ENCODE results near the gene DGKZ. TPM values are rescaled to one million over a fixed set of nuclear protein-coding genes. Genes with fewer than 3 reads are reported as not detected.

DGKZ gene
- total and polyA plus RNA-seq, 2 experiments from 2014 or later, result 45.1 to 170 TPM

GRCh38 chr11:46429717-46430116 lies 82.5 kb downstream of the DGKZ start:
- peaks cover 2% of the 10 kb centered on the region for H3K27me3 Mint-ChIP-seq (ENCODE audit: insufficient read depth, low read depth, poor library complexity)
- H3K4me3 ChIP-seq, result no peak overlapping the region
- H3K4me3 Mint-ChIP-seq, result no peak overlapping the region

More at GRCh38 chr11:46429717-46430116, 82.5 kb downstream of the DGKZ start:
- H3K9me3 Mint-ChIP-seq, result no peaks in the 10 kb centered on the region; the same call in 2 of the 3 replicates
- Histone ChIP-seq H3K36me3 (ENCODE audit: insufficient read depth) (no peaks in the 10 kb centered on the region), H4K20me1 (replicated peaks; ENCODE audit: insufficient read depth) (no peaks in the 10 kb centered on the region; the same call in 1 of the 2 replicates), H3K4me1 (ENCODE audit: insufficient read depth) (peaks cover 15% of the 10 kb centered on the region), H3K79me2 (replicated peaks; ENCODE audit: insufficient read depth) (no peaks in the 10 kb centered on the region), H3F3A (replicated peaks; ENCODE audit: low read depth) (peaks cover 4% of the 10 kb centered on the region; the same call in 1 of the 2 replicates), H2AFZ (no peak overlapping the region), H3K27ac (ENCODE audit: low read depth) (0 out of 2 replicates have a peak overlapping the region, but pooled peaks have one; percentile 11), H3K9me2 (ENCODE audit: insufficient read depth) (no peaks in the 10 kb centered on the region; the same call in 1 of the 2 replicates), H3K4me2 (no peak overlapping the region), H3K27me3 (ENCODE audit: insufficient read depth) (no peaks in the 10 kb centered on the region)
- H3K4me1 Mint-ChIP-seq, result peaks cover 38% of the 10 kb centered on the region
- ATAC-seq (no peak), DNase-seq (ENCODE audit: low spot score) (no peak)
- peak overlapping the region; percentile 16; the same call in 1 of the 2 replicates for H3K27ac Mint-ChIP-seq
- H3K36me3 Mint-ChIP-seq (ENCODE audit: low read depth), result peaks cover 19% of the 10 kb centered on the region
- TF ChIP-seq JUNB (IDR thresholded peaks at IDR 0.05; ENCODE audit: unreplicated experiment), result no peak

Small RNA genes within 50 kb of the gene (microRNA-seq; reads per million reads assigned to microRNA genes)
- gene MIR4688, result not detected

Small RNA genes within 50 kb of the gene (small RNA-seq; reads per million reads assigned to genes)
- 0.10 reads per million for gene MIR4688 (ENCODE audit: low replicate concordance)

Other genes with a start within 250 kb of the DGKZ start
- gene PHF21A, start 226.0 kb upstream of the DGKZ start, total RNA-seq (2014; rRNA removed; shearing (Covaris generic)), result 14.2 and 23.6 TPM in 2 replicates
- gene PHF21A, start 226.0 kb upstream of the DGKZ start, polyA plus RNA-seq (2016; fragmentation: Nextera tagmentation; extraction: Ambion mirVana), result 18.7 and 21.7 TPM in 2 replicates
- 4.5 and 8.5 TPM in 2 replicates for gene CREB3L1, start 69.8 kb upstream of the DGKZ start, total RNA-seq (2014; rRNA removed; shearing (Covaris generic))
- 10.3 and 10.4 TPM in 2 replicates for gene CREB3L1, start 69.8 kb upstream of the DGKZ start, polyA plus RNA-seq (2016; fragmentation: Nextera tagmentation; extraction: Ambion mirVana)
- gene MDK, start 34.2 kb downstream of the DGKZ start, total RNA-seq (2014; rRNA removed; shearing (Covaris generic)), result 388 and 438 TPM in 2 replicates
- gene MDK, start 34.2 kb downstream of the DGKZ start, polyA plus RNA-seq (2016; fragmentation: Nextera tagmentation; extraction: Ambion mirVana), result 451 and 477 TPM in 2 replicates
- 0.93 and 0.97 TPM in 2 replicates for gene CHRM4, start 44.3 kb downstream of the DGKZ start, total RNA-seq (2014; rRNA removed; shearing (Covaris generic))
- not detected in 2 replicates for gene CHRM4, start 44.3 kb downstream of the DGKZ start, polyA plus RNA-seq (2016; fragmentation: Nextera tagmentation; extraction: Ambion mirVana)
- 34.8 and 42.2 TPM in 2 replicates for gene AMBRA1, start 246.6 kb downstream of the DGKZ start, total RNA-seq (2014; rRNA removed; shearing (Covaris generic))
- 8.3 and 8.9 TPM in 2 replicates for gene AMBRA1, start 246.6 kb downstream of the DGKZ start, polyA plus RNA-seq (2016; fragmentation: Nextera tagmentation; extraction: Ambion mirVana)

Data from GM23338 (cell line).